Activated CD8-positive, alpha-beta memory T cell treated with anti-CD3 and anti-CD28 coated beads for 4 hours (primary cell): ENCODE measurements around the gene STEAP3.

ENCODE experiments used
- DNase-seq, 2 donors: peaks; one replicate each; pipeline ENCODE4 v3.0.0-alpha.2; 2020; ENCODE audit warnings: low read depth in 2 of 2

The STEAP3 gene

GRCh38 chr2:119292226-119292625 is 68.6 kb downstream of the STEAP3 start:
- no peak for DNase-seq

DNA sequence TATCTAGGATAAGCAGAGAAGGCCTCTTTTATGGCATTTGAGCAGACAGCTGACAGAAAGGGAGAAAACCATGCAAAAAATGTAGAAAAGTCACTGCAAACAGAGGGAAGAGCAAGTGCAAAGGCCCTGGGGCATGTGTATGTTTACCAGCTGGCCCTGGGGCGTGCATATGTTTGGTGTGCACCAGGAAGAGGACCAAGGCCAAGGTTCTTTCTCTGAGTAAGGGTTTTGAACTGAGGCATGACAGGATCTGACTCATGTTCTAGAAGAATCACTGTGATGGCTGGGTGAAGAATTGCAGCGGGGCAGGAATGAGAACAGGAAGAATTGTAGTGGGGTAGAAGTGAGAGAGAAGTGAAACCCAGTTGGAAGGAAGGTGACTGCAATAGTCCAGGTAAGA is 69.6 kb downstream of the STEAP3 start:
- DNase-seq, result no peak

DNA sequence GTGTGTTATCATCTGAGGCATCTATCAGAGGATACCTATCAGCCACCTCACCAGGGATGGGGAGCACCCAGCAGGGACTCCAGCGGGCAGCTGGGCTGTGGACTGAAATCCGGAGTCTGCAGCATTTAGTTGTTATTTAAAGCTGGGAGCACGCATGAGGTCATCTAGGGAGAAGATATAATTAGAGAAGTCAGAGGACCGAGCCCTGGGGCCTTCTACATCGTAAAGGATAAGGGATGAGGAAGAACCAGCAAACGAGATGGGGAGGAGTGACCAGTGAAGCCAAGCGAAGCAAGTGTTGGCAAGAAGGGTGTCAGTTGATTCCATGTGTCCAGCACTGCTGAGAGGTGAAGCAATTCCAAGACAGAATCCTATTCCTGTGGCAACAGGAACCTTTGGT is 70.3 kb downstream of the STEAP3 start:
- no peak for DNase-seq

- DNase-seq, result no peak
Measured at GRCh38 chr2:119294671-119295070, 71.0 kb downstream of the STEAP3 start.

DNA sequence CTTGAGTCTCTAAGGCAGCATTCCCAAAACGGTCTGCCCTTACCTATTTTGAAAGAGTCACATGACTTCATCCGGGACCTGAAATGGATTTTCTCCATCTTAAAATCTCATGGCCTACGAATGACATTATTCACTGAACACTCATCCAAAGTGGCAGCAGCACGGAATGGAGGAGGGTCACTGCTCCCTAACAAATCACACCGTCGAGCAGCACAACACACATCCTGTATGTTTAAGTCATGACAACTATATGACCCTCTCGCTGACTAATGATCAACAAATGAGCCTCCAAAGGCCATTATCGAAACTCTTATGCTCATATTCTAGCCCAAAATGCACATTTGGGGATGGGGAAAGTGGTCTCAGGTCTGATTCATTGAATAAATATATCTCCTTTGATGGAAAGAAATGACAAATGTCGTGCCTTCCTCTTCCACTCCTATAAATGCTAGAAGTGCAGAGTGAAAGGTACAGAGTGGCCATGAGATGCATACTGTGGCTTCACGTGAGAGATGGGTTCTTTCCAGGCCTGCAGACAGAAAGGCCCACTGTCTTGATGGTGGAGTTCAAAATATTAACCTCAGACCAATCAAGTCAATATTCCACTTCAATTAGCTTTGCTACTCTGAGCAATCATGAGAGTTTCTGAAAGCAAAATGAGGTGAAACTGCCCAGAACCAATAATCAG is 72.2 kb downstream of the STEAP3 start:
- DNase-seq, result no peak

DNA sequence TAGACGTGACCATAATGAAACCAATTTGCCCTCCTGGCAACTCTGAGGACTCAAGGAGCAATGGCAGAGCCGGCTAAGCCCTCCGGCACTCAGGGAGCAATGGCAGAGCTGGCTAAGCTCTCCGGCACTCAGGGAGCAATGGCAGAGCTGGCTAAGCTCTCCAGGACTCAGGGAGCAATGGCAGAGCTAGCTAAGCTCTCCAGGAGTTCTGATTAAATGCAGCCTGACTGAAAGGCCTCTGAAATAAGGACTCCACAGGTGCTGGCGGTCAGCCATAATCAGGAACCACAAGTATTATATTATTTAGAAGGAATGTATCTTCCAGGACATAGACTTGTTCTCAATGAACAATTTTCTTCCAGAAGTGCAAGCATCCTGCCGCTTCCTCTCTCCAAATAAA is 77.8 kb downstream of the STEAP3 start:
- DNase-seq, result no peak

GRCh38 chr2:119304847-119305246 is 81.2 kb downstream of the STEAP3 start:
- no peak for DNase-seq

DNA sequence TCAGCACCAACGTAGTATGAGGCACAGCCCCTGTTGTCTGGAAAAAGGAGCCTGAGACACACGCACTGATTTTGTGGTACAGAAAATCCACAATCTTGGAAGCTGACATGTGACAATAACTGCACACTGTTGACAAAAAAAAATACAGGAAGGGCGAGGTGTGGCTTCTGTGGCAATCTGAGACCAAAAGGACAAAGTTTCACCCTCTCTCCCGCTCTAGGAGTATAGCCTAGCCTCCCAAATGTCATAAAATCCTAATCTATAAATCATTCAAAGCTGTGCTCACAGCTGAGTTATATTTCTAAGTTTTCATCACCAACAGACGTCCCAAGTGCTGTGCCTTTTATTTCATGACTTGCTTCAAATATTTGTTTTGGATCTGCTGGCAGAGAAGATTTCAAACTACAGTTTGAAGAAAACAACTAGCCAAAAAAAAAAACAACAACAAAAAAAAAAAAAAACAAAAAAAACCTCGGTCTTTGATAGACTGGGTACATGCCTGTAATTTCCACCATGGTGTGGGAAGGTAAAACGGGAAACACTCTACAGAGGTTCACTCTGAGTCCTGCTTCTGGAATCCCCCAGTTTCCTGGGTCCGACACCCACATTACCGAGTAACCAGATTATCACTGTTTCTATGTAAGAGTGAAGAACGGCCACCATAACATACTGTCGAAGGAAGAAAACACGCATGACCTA is 82.0 kb downstream of the STEAP3 start:
- DNase-seq, result no peak

- DNase-seq, result no peak
Measured at GRCh38 chr2:119306196-119306590, 82.6 kb downstream of the STEAP3 start.

DNA sequence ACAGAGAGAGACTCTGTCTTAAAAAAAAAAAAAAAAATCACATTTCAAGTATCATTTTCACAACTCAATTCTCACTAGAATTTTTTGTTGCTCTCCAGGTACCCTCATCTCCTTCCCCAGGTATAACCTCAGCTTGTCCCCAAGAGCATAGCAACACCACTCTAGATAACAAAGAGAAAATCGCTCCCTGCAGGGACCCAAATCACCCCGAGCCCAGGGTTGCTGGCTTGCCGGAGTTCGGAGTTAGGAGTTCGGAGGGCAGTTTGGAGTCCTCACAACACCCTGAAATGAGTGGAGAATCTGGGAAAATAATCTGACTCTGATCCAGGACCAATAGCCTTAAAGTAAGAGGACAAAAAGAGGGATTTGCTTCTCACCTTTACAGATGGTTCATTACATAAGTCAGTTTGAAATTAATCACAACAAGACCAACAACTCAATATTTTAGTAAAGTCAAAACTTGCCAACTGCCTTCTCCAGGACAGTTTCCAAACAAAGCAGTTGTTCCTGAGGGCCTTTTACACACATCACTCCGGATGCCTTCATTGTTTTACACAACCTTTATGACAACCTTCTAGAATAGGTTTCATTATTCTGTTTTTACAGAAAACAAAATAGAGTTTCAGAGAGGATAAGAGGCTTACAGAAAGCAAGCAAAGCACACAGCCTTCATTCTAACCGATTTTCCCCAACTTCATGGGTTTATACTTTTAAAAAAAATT is 83.9 kb downstream of the STEAP3 start:
- DNase-seq, result no peak

DNA sequence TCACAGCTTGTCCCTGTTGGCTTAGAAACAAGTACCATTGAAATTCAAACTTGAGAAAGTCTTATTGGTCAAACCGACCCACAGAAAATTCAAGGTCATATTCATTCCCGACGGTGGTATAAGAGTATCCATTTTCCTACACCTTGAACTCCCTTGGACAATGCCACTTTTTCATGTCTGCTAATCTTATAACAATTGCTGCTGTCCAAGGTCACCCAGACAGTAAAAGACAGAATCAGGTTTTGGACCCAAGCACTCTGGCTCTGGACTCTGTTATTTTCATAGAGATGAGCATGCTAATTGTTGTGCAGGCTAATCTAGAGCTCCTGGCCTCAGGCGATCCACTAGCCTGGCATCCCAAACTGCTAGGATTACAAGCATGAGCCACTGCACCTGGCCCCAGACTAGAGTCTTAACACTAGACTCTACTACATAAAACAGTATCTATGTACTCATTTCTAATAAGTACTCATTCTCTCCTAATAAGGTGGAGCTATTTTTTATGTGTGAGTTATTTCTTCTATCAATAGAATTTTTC is 85.2 kb downstream of the STEAP3 start:
- DNase-seq, result no peak

- DNase-seq, result no peak
Measured at GRCh38 chr2:119311371-119311770, 87.7 kb downstream of the STEAP3 start.

GRCh38 chr2:119311831-119312230 is 88.2 kb downstream of the STEAP3 start:
- DNase-seq, result no peak
